HG03139 (cell line): ENCODE measurements around the gene PTPRD.

ENCODE experiments used
- ATAC-seq: cut with Tn5 transposase; IDR thresholded peaks from one replicate; pipeline ENCODE4 v1.9.1; 2021; ENCODE audit not compliant: unreplicated experiment

The PTPRD gene

DNA sequence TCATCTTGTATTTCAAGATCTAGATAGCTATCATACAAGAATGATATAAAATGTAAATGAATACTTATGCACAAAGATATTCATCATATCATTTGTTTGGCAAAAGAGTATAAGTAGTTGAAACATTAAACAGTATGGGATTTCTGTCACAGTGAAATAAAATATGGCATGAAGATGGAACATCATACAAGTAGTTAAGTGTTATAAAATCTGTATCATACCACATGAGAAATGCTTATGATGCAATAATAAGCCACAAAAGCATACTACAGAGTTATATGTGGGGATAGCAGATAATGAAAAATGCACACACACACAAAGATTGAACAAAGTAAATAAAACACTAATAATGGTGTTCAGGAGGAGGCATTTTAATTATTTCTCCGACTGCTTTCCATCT, 1975.2 kb downstream of the PTPRD start:
- ATAC-seq, result no peak

DNA sequence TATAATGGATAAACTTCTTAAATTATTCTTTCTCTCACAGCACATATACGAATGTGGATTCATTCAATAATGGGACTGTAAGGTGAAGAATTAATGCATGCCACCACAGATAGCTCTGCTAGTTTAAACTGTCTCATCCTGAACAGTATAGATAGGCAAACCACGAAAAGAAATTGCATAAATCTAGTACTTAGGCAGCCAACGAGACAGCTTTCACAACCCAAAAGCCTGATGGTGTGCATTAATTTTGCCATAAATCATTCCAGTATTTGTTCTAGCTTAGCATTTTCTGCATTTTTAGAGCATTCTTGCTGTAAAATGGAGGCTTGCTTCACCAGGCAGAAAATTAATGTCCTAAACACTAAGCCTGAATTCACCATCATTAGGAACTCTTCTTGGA, 1979.0 kb downstream of the PTPRD start:
- ATAC-seq, result no peak

DNA sequence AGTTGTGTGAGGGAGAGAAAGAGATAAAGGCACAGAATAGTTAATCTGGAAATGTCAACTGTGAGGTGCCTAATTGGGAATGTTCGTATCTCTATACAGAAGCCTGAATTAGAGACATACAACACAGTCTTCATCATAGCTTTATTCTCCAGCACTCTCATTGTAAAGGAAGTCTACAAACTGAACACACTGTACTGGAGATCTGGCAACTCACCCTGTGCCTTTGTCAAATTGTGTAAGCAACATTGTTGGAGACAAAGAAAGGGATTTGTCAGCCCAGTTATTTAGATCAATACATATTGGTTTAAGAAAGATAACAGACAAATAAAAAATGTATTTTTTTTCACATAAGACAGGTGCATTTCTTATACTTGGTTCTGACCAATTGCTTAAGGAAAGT, 1980.3 kb downstream of the PTPRD start:
- no peak for ATAC-seq

DNA sequence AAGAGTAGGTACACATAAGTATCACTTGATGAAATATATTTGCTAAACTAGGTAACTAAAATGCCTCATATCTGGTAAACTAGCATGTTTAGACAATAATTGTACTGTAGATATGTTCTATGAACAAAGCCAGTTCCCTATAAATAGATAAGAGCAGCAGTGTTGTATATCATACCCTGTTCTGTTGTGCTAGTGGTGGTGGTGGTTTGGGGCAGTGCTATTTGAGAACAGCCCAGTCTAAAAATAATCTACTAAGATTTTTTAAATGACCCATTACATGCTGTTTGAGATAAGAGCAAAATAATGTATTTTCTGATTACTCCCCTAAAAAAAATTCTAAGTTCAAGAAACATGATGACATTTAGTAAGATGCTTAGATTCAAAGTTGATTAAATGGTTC, 1984.0 kb downstream of the PTPRD start:
- no peak for ATAC-seq

DNA sequence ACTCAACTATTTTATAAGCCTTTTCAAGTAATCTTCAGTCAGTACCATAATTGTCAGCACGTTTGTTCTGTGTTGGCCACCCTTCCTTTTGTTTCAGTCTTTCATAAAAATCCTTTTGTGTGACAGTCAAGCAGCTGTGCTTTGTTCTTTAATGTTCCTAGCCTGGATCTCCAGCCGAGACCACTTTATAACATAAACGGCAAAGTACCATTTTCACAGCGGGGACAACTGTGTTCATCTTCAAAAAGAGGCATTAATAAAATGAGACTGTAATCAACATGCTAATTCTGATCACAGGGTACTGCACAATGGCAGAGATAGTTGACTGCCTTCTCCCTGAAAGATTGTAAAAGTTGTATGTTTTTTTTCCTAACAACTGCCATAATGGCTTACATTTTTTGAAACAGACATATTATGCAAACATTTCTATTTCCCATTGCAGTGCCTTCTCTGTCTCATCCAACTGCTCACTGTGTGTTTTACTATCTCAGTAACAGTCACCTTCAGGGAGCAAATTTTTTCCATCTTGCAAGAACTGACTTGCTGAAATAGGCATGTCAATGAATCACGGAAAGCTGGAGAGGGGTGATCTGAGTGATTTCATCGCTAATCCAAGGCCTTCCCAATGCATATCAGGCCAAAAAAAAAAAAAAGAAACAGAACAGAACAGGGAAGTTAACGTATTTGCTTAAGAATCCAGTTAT, 1984.7 kb downstream of the PTPRD start:
- ATAC-seq, result no peak

DNA sequence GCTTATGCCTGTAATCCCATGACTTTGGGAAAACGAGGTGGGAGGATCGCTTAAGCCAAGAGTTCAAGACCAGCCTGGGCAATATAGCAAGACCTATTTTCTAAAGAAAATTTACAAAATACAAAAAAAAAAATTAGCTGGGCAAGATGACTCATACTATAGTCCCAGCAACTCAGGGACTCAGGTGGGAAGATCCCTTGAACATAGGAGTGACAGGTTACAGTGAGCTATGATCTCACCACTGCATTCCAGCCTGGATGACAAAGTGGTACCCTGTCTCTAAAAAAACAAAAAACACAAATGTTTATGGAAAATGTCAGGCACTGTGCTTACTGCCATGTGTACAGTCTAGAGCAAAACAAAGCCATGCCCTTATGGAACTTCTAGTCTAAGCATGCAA, 1989.9 kb downstream of the PTPRD start:
- no peak for ATAC-seq

DNA sequence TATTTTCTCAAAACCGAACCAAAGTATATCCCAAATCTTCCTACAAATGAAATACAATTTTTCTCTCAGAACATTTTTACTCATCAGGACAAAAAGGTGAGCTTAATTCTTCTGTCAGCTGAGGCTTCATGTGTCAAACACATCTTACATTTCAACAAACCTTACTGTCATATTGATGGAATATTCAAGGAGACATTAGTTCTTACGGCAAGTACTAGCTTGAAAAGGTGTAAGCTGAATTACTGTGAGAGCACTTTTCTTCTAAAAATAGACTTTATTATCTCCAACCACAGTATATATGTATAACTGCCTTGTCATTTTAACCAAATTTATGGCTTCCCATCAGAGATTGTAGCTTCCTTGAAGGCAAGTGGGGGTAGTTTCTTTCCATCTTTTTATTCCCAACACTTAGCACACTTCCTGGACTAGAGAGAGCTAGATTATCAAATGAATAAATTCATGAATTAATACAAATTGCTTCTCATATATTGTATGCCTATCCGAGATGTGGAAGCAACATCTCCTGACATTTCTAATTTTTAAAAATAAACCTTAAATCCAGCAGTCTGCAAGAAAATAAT, 1990.5 kb downstream of the PTPRD start:
- ATAC-seq, result no peak

DNA sequence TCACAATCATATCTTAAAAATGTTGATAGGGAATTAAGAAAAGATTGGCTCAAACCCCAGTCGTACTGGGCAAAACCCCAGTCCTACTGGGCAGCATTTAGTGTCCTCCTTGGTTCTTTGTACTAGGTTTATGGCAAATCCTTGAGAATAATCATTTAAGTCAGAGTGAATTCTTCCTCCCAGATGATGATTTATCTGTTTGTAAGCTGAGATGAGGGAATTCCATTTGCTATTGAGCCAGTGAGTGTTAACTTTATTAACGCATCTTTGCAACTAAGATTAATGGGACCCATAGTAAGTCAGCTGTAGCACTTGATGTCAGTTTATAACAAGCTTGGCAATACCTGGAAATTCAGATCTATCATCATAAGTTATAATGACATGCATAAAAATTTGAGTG, 1991.4 kb downstream of the PTPRD start:
- no peak for ATAC-seq

DNA sequence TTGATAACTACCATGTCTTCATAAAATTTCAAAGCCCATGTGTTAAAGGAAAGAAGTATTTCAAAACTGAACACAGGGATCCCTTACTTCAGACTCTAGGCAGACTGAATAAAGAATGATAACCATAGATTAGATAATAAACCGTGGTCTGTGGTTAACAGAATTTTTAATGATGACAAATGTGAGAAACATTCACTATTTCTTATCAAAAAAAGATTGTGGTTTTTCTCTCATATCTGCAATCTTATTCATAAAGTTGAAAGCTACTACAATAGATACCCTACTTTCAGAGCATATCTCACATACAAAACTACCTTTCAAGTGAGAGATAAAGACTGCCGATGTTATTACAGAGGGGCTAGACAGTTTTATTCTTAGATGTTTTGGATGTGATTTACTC, 1996.4 kb downstream of the PTPRD start:
- no peak for ATAC-seq

DNA sequence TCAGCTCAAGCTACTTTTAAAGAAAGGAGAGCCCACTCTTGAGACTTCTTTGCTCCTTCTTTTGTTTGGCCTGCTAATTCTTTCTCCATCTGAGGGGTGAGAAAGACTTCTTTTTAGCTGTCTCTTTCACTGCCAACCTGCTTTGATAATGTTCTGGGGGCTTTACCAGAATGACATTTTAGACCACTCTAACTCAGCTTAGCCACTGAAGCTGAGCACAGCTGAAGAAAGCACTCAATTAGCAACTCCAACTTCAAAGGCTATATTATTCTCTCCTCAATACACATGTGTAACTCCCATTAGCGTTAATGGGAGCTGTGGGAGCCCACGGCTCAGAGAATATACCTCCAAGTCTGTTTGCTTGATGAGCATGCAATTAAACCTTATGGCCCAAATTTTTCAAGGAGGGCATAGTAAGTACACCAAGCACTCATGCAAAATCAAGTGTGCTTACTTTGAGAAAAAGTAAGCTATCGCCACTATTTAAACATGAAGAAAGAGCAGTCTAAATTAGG, 1997.8 kb downstream of the PTPRD start:
- ATAC-seq, result no peak

DNA sequence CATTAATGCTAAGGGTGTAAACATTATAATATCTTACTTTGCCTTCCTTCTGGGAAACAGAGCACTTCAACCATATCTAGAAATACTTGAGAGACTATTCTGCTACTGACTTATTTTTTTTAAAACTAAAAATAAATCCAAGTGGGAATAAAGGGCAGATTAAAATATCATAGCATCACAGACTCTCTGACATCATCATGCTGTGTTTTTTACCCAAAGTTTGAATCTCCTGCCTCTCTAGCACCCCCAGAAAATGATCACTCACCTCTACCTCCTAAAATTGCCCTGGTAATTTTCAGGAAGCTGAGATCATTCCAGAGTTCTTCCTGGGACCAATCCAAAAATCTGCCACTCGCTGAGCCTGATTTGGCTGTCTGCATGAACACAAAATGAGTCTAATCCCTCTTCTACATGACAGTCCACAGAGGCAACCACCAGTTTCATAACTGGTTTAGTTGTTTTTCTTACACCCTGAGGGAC, 1999.4 kb downstream of the PTPRD start:
- ATAC-seq, result no peak

DNA sequence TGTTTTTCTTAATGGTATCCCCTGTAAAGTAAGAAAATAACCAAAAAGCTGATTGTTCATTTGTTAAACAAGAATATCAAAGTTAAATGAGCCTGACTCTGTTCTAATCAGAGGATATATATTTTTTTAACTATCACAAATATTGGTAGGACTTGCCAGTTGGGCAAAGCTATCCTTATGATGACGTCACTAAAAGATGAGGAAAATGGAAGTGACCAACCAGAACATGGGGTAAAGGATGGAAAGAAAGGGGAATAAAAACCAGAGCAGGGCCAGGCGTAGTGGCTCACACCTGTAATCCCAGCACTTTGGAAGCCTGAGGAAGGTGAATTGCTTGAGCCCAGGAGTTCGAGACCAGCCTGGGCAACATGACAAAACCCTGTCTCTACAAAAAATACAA, 2001.6 kb downstream of the PTPRD start:
- ATAC-seq, result no peak

DNA sequence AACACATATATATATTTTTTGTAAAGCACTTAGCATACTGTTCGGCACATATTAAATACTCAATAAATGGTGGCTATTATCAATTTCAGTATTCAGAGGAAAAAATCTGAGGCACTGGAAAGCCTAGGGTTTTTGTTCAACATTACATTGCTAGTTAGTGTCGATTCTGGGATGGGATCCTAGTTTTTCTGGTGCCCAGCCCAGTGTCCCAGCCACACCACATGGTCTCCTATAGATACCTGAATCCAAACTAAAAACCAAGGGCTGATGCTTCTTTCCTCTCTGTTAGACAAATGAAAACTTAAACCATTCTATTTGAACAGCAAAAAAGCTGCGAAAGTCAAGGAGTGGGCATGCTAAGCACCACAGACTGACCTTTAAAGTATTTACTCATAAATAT, 2002.5 kb downstream of the PTPRD start:
- ATAC-seq, result no peak

DNA sequence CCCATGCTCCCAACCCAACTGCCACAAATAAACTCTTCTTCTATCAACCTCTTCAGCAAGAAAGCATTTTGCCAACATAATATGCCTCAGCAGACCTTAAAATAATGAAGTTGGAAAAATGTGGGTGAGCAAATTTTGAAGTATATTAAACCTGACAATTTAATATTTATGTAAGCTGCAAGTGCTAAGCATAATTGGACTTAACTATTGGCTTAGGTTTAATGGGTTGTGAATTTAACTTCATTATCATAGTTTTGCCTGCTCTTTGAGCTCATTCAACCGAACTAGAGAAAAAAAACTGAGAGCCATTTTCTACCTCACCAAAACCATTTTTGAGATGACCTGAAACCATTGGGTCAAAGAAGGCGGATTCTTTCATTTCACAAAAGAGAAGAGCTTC, 2007.7 kb downstream of the PTPRD start:
- no peak for ATAC-seq

DNA sequence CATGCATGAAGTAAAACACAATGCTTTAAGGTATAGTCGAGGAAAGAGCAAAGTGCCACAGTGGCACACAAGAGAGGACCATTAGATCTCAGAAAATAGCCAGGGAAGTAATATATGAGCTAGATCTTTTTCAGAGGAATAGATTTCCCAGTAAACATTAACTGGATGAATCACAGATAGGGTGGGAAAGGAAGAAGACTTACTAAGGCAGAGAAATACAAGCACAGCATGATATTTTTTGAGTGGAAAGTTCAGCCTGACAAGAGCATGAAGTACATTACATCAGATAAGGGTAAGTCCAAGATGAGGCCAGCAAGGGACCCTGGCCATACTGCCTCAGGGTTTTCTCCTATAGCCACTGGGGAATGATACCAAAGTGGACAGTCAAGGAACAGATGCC, 2008.6 kb downstream of the PTPRD start:
- no peak for ATAC-seq

DNA sequence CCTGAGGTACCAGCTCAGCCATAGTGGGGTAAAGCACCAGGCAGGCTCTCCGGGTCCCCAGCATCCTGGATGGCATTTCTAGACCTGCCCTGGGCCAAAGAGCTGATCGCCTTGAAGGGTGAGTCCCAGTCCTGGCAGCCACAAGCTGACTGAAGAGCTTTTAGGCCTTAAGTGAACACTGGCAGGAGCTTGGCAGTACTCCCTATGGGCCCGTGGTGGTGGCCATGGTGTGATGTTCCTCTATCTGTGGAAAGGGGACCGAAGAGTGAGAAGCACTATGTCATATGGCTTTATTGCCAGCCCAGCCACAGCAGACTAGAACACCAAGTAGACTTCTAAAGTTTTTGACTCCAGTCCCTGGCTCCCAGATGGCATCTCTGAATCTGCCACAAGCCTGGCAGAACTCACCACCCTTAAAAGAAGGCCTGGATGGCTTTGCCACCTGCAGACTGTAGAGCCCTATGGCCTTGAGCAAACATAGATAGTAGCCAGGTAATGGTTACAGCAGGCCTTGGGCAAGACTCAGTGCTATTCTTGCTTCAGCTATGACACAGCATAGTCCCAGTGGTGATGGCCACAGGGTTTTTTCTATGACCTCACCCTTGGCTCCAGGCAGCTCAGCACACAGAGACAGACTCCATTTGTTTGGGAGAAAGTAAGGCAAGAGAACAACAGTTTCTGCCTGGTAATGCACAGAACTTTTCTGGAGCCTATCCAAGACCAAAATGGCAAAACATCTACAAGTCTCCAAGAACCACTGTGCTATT, 2011.7 kb downstream of the PTPRD start:
- ATAC-seq, result no peak

DNA sequence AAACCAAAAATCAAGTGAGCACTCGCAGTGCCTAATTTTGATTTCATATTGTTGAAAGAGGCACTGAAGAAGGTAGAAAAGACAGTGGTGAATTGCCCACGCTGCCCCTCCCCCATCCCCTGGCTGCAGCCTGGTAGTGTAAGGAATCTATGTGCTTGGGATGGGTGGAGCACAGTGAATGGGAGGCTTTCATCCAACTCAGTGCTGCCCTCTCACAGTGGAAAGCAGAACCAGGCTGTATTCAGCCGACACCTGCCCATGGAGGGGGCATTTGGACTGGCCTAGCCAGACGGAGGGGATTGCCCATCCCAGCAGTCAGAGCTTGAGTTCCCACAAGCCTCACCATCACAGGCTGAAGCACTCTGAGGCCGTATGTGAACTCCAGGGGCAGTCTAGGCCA, 2012.9 kb downstream of the PTPRD start:
- ATAC-seq, result no peak

DNA sequence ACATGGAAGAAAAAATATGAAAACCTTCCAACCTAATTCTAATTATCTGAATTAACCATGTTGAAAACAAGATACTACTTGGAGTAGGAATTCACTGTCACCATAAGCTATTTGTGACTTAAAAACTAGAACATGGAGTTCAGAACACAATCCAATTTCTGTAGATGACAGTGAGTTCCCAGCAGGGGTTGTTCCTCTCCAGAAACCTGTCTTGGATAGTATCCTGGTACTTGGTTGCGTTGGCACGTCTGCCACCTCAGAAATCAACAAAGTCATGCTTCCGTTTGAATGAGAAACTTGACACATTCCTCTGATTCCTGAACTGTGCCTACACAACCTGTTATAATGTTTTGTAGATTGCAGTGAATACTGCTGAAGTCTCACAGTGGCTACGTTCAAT, 2023.3 kb downstream of the PTPRD start:
- no peak for ATAC-seq

DNA sequence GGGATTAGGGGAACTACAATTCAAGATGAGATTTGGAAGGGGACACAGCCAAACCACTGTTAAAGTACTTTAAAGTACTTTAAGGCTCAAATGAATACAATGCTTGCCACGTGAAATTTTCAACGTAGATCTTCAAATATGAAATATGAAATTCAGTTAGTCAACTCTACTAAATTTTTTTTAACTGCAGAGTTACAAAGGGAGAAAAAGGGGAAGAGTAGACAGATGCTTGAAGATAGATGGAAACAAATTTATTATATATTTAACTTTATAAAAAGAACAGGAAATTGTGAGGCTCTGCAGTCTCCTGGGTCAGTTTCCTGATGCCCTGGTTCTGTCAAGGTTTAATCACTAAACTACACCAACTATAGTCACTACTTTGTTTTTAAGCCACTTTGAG, 2027.8 kb downstream of the PTPRD start:
- ATAC-seq, result no peak

DNA sequence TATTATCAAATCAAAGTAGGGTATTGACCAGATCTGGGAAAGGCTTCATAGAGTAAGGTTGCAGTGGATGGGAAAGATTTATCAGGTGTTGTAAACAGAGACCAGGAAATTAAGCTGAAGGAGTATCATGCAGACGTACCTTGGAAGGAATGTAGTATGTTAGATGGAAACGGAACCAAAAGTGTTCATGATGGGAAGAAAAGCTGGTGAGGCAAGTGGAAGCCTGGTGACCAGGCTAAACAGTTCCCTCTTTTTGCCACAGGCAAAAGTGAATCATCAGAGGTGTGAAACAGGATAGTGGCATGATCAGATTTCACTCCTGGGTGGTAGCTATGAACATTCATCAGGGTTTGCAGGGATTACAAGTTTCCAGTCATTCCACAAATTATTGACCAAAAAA, 2033.1 kb downstream of the PTPRD start:
- no peak for ATAC-seq

DNA sequence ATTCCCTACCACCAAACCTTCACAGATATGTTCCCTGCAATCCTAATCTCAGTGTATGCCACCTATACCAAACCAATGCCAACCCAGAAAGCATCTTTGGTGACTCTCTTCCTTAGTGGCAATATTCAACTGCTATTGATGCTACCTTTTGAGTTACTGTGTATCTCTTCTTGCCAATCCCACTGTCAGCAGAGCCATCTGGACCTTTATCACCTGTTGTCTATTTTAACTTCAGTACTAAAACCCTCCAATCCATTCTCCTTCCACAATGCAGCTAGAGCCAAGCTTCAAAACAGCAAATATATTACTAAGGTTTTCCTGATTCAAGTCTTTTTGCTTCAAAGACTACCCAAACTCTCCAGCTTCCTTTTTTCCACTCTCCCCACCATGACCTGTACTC, 2036.1 kb downstream of the PTPRD start:
- no peak for ATAC-seq

DNA sequence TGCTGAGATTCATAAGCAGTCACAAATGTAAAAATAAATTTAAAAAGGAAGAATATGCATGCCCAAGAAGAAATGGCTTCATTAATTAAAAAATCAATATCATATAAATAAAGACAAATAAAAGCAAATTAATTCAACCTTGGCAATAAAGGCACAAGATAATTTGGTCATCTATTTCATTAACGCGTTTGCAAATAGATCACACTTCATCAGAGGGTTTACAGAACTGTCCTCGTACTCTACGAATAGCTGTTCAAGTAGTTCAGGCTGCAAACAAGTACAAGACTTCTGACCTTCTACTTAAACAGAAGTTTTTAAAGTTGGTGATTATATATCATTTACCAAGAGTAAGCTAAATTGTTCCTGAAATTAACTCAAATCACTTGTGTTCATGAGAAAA, 2038.0 kb downstream of the PTPRD start:
- no peak for ATAC-seq
